Thymus (tissue), 11 donors: Measurements from ENCODE around the gene ASAP2. TPM values are rescaled to one million over a fixed set of nuclear protein-coding genes. Genes with fewer than 3 reads are reported as not detected.

Experiments
- DNase-seq, 9 donors: peaks; one replicate each; pipeline ENCODE4 v3.0.0-alpha.2; 2013; ENCODE audit warnings: low spot score in 9 of 9, low read depth in 6 of 9, missing footprints in 1 of 9
- H3K27ac ChIP-seq, 2 donors: one replicate each; pipeline ENCODE4 v1.5.1; 2013; ENCODE audit warnings: control low read depth in 1 of 2, low read depth in 1 of 2, low read length in 1 of 2, mild to moderate bottlenecking in 1 of 2, moderate library complexity in 1 of 2
- H3K27me3 ChIP-seq, 2 donors: one replicate each; pipeline ENCODE4 v1.5.1; 2013; ENCODE audit warnings: low read length in 1 of 2; ENCODE audit not compliant: control insufficient read depth in 2 of 2, insufficient read depth in 1 of 2
- H3K36me3 ChIP-seq, 2 donors: one replicate each; pipeline ENCODE4 v1.5.1; 2013; ENCODE audit warnings: low read length in 1 of 2, mild to moderate bottlenecking in 1 of 2, moderate library complexity in 1 of 2; ENCODE audit not compliant: control insufficient read depth in 2 of 2, insufficient read depth in 2 of 2
- H3K4me1 ChIP-seq, 2 donors: one replicate each; pipeline ENCODE4 v1.5.1; 2013; ENCODE audit warnings: low read length in 2 of 2; ENCODE audit not compliant: control insufficient read depth in 2 of 2, insufficient read depth in 2 of 2
- H3K4me3 ChIP-seq, 2 donors: one replicate each; pipeline ENCODE4 v1.5.1; 2013; ENCODE audit warnings: low read length in 2 of 2, control low read depth in 1 of 2, mild to moderate bottlenecking in 1 of 2
- H3K9me3 ChIP-seq, 2 donors: one replicate each; pipeline ENCODE4 v1.5.1; 2013; ENCODE audit warnings: low read length in 1 of 2, mild to moderate bottlenecking in 1 of 2; ENCODE audit not compliant: control insufficient read depth in 2 of 2, insufficient read depth in 1 of 2
- WGBS: extraction: QIAGEN DNeasy Blood & Tissue Kit; methylation state at CpG from one replicate; pipeline ENCODE4 v1.1.7; 2013; 5-methylcytosine and 5-hydroxymethylcytosine counted together
- polyA plus RNA-seq: library from polyadenylated mRNA; stranded (reverse); fragments of 200-250 nt; gene quantifications from one replicate; pipeline ENCODE4 v1.2.3, GENCODE V29; 2013
- total RNA-seq: library from RNA; stranded (reverse); fragments of 120-200 nt; gene quantifications from one replicate; pipeline ENCODE4 v1.2.4, GENCODE V29; 2013
- donor health status: healthy.

Gene ASAP2
- total and polyA plus RNA-seq, 2 donors, result 3.3 to 6.7 TPM

- Histone ChIP-seq H3K27me3 (peaks cover 0 to 3% of the 10 kb centered on the region in 2 donors), H3K36me3 (no peaks in the 10 kb centered on the region), H3K4me1 (no peaks in the 10 kb centered on the region), H3K4me3 (no peak overlapping the region), H3K9me3 (no peaks in the 10 kb centered on the region), H3K27ac (no peak overlapping the region)
- DNase-seq, result no peak
- 96% methylated on average over 10 of the region's 10 CpGs for WGBS
These were observed 19.2 kb downstream of the ASAP2 start for GRCh38 chr2:9225806-9226205.

GRCh38 chr2:9226458-9227380 lies 20.1 kb downstream of the ASAP2 start:
- no peak overlapping the region for H3K27ac ChIP-seq
- H3K27me3 ChIP-seq, result peaks cover 0 to 3% of the 10 kb centered on the region in 2 donors
- no peaks in the 10 kb centered on the region for H3K36me3 ChIP-seq
- no peaks in the 10 kb centered on the region for H3K9me3 ChIP-seq
- 85% methylated on average over 15 of the region's 15 CpGs for WGBS
- no peaks in the 10 kb centered on the region for H3K4me1 ChIP-seq
- no peak overlapping the region for H3K4me3 ChIP-seq
- no peak for DNase-seq

DNA sequence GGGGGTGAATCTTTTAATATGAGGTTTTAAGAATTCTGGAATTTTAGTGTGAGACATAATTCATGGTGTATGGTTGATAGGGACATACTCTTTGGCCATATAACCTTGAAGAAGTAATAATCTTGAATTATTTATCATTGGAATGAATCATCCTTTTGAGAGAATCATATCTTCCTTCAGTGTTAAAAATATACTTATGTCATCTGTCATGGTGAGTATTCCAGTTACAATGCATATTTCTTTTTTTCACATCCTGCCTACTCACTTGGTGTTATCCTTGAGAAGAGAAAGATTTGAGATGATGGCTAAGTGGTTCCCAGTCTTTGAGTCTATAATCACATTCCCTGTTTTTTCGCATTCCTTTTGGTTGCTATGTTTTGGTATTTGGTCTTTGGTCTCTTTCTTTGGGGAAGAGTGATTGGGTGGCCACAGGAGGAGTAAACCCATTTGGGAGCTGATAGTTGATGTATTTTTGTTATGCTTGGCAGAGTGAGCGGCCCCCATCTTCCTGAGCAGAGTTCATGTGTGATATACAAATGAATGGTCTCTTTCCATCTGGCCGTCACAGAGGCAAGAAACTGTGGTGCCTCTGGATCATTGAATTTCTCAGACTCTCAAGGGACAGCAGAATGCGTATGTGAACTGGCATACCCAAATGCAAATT lies 21.6 kb downstream of the ASAP2 start:
- H3K4me3 ChIP-seq, result no peak overlapping the region
- H3K36me3 ChIP-seq, result no peaks in the 10 kb centered on the region
- no peak overlapping the region for H3K27ac ChIP-seq
- no peaks in the 10 kb centered on the region for H3K4me1 ChIP-seq
- 96% methylated on average over 4 of the region's 4 CpGs for WGBS
- H3K9me3 ChIP-seq, result no peaks in the 10 kb centered on the region
- H3K27me3 ChIP-seq, result peaks cover 0 to 3% of the 10 kb centered on the region in 2 donors
- DNase-seq, result no peak

- no peak overlapping the region for H3K4me3 ChIP-seq
- H3K27me3 ChIP-seq, result peaks cover 0 to 3% of the 10 kb centered on the region in 2 donors
- H3K9me3 ChIP-seq, result no peaks in the 10 kb centered on the region
- DNase-seq, result no peak
- no peak overlapping the region for H3K27ac ChIP-seq
- 96% methylated on average over 15 of the region's 15 CpGs for WGBS
- no peaks in the 10 kb centered on the region for H3K4me1 ChIP-seq
- no peaks in the 10 kb centered on the region for H3K36me3 ChIP-seq
These were observed 22.3 kb downstream of the ASAP2 start for GRCh38 chr2:9228781-9229469.

- Histone ChIP-seq H3K27me3 (peaks cover 0 to 3% of the 10 kb centered on the region in 2 donors), H3K4me1 (peaks cover 0 to 3% of the 10 kb centered on the region in 2 donors), H3K4me3 (no peak overlapping the region), H3K36me3 (no peaks in the 10 kb centered on the region), H3K9me3 (no peaks in the 10 kb centered on the region), H3K27ac (no peak overlapping the region)
- DNase-seq, result no peak
- WGBS, result 95% methylated on average over 6 of the region's 6 CpGs
These were observed 22.8 kb downstream of the ASAP2 start for GRCh38 chr2:9229470-9229820.

DNA sequence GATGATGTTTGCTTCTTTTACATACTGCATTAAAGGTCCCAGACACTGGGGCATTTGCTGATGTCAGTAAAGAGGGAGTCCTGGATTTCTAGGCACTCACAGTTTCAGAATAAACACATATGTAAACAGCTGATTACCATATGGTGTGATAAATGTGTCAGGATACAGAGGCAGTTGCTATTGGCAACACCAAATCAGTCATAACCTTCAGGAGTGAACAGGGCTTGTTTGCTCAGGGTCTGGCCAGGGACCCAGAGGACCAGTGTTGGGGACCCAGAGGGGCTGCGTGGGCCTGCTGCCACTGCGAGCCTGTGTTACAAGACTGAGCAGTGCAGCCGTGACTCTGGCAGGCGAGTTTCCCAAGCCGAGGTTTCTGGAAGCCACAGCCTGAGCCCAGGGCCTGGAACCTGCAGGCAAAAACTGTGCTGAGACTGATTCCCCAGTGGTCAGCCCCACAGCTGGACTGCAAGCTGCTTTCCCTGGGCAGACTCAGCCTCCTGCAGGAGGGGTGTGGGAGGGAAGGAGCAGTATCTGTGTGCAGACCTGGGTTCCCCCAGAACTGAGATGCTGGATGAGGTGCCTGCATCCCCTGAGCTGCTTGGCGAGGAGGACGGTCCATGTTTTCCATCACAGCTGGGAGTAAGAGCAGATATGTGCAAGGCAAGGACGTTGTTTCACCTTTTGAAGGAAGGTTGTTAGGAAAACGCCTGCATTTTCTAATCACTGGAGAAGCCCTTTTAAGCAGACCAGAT lies 23.6 kb downstream of the ASAP2 start:
- Histone ChIP-seq H3K36me3 (no peaks in the 10 kb centered on the region), H3K27ac (no peak overlapping the region), H3K9me3 (no peaks in the 10 kb centered on the region), H3K4me1 (peaks cover 0 to 5% of the 10 kb centered on the region in 2 donors), H3K27me3 (peaks cover 0 to 3% of the 10 kb centered on the region in 2 donors), H3K4me3 (no peak overlapping the region)
- DNase-seq, result no peak
- 91% methylated on average over 9 of the region's 9 CpGs for whole genome bisulfite sequencing

DNA sequence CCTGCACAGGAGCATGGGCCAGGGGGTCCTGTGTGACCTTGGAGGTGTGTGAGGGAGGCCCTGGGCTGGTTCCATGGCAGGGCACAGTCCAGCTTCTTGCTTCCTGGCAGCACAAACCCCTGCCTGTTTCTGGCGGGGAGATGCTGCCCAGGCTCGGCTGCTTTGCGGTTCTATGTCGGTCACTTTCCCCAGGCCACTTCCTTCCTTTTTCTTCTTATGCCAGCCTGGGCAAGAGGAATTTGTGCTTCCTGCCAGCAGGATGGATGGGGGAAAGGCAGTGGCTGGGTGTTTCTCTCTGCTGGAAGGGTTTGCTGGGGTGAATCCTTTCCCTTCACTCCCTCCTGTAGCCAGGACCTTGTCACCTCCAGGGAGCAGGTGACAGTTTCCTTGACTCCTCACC lies 24.3 kb downstream of the ASAP2 start:
- Histone ChIP-seq H3K27ac (no peak overlapping the region), H3K4me1 (peaks cover 0 to 5% of the 10 kb centered on the region in 2 donors), H3K27me3 (peaks cover 0 to 3% of the 10 kb centered on the region in 2 donors), H3K4me3 (no peak overlapping the region), H3K9me3 (no peaks in the 10 kb centered on the region), H3K36me3 (no peaks in the 10 kb centered on the region)
- no peak for DNase-seq
- WGBS, result 11% methylated on average over 4 of the region's 4 CpGs

GRCh38 chr2:9231291-9232165 lies 24.9 kb downstream of the ASAP2 start:
- DNase-seq, result no peak
- Histone ChIP-seq H3K27ac (no peak overlapping the region), H3K27me3 (peaks cover 0 to 3% of the 10 kb centered on the region in 2 donors), H3K4me3 (no peak overlapping the region), H3K36me3 (no peaks in the 10 kb centered on the region), H3K9me3 (no peaks in the 10 kb centered on the region), H3K4me1 (peaks cover 0 to 5% of the 10 kb centered on the region in 2 donors)
- WGBS, result 95% methylated on average over 14 of the region's 14 CpGs
